GM19397 (cell line): ENCODE measurements around the gene RAD51C.
"Not testable (repeated sequence)": the region's sequence is repeated elsewhere in the genome, so short reads cannot be mapped to it uniquely, and the experiment has no call there.

ENCODE experiments used
- ATAC-seq: cut with Tn5 transposase; IDR thresholded peaks from one replicate; pipeline ENCODE4 v1.9.1; 2021; ENCODE audit warnings: mild to moderate bottlenecking, moderate library complexity; ENCODE audit not compliant: unreplicated experiment

RAD51C gene

DNA sequence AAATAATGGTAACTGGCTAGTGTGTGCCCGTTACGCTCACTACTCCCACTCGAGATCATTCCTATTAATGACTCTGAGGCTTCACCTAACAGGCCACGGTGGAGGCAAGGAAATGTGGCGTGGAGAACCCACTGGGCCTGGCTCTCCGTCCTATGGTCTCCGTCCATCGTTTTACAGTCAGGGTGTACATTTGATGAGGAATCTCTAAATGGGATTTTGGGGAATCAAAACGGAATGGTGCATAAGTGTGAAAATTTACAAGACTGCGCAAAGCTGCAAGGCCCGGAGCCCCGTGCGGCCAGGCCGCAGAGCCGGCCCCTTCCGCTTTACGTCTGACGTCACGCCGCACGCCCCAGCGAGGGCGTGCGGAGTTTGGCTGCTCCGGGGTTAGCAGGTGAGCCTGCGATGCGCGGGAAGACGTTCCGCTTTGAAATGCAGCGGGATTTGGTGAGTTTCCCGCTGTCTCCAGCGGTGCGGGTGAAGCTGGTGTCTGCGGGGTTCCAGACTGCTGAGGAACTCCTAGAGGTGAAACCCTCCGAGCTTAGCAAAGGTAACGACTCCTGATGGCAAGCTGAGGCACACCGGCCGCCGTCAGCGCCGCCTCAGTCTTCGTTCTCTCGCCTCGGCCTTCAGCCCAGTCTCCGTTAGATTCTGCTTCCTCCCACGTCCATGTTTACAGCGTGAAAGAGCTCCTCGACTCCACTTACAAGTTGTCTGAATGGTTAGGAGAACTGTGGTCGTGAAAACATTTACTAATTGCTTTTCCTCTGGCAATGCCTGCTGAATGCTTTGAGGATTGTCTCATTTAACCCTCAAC, at the start of gene RAD51C:
Gene RAD51C (plus strand): TSS at position 364 of the 817 bp plus-strand sequence. CDS start 42 bp downstream, at position 406.
- peak; percentile 98 for ATAC-seq

DNA sequence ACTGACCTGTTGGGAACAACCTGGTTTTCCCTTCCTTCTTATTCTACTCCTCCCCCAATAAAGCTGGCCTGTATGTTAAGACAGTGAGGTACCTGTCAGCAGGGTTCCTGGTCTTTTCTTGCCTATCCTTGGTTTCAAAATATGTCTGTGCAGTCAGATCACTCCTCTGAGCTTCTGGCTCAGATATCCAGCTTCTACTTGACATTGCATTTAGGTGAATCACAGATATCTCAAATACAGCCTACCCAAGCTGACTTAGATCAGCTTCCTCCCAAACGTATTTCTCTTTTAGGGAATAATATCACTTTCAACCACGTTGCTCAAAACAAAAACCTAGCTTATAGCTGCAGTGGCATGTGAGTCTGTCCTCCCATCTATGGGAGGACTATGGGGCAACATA, 49.3 kb upstream of the RAD51C start:
- ATAC-seq, result no peak

DNA sequence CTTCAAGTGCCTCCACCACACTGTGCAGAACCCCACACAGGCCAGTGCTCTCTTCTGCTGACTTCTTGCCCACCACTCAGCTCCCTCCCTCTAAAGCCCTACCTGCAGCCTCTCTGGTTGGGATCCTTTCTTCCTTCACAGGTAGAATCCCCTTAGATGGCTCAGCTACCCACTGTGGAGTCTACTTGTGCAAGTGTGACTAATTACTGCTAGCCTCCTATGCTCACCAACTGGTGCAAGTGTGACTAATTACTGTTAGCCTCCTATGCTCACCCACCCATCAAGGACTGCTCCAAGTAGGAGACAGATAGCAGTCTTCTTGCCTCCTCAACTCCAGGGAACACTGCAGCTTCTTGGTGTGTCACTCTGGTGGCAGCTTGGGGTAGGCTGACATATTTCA, 44.2 kb upstream of the RAD51C start:
- no peak for ATAC-seq

DNA sequence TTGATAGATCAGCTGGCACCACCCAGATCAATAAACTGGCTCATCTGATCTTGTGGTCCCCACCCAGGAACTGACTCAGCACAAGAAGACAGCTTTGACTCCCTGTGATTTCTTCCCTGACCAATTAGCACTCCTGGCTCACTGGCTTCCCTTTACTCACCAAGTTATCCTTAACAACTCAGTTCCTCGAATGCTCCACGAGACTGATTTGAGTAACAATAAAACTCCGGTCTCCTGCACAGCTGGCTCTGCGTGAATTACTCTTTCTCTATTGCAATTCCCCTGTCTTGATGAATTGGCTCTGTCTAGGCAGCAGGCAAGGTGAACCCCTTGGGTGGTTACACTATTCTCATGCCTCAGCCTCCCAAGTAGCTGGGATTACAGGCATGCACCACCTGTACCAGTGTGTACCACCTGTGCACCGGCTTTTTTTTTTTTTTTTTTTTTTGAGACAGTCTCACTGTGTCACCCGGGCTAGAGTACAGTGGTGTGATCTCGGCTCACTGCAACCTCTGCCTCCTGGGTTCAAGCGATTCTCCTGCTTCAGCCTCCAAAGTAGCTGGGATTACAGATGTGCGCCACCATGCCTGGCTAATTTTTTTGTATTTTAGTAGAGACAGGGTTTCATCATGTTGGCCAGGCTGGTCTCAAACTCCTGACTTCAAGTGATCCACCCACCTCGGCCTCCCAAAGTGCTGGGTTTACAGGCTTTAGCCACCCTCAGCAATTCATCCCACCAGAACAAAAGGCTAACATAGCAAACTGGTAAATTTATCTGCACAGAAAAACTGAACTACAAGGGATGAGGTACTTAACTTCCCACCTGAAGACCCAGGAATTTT, 34.2 kb upstream of the RAD51C start:
- not testable (repeated sequence) for ATAC-seq

DNA sequence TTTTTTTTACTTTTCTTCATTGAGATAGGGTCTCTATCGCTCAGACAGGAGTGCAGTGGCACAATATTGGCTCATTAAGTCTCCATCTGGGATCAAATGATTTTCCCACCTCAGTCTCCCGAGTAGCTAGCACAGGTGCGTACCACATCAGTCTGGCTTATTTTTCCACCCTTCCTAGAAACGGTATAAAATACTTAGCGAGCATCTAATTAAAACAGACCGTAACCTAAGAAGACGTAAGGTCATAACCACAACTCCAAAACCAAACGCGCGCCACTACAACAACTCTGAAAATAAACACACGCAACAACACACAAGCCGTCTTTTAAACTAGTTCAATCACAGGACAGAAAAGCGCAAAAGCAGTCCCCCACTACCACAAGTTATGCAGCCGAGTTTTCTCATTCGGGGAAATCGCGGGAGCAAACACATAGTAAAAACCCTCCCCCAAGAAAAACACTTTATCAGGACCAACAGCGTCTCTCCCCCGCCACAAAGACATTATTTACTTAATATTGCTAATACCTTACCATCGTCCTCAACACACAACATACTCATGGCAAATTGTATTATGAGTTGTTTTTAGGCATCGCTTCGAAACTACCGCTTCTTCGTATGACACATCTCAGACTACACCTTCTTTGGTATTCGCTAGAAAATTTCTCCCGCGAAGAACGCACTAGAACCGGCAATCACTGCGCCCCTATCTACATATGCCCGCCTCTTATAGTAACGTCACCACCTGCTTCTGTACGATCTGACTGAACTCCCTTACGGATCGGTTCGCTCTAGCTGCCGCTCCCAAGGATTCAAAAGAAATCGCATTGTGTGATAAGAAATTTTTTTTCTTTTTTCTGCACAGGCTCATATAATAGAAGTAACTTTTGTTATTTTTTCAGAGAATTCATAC, 33.3 kb upstream of the RAD51C start:
- peak; percentile 66 for ATAC-seq

DNA sequence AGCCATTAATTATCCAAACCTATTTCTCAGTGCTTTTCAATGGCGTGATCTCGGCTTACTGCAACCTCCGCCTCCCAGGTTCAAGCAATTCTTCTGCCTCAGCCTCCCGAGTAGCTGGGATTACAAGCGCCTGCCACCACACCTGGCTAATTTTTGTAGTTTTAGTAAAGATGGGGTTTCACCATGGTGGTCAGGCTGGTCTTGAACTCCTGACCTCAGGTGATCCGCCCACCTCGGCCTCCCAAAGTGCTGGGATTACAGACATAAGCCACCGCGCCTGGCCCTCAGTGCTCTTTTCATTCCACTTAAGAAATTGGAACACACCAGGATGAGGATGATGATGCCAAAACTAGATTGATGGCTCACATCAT, 32.7 kb upstream of the RAD51C start:
- ATAC-seq, result not testable (repeated sequence)

DNA sequence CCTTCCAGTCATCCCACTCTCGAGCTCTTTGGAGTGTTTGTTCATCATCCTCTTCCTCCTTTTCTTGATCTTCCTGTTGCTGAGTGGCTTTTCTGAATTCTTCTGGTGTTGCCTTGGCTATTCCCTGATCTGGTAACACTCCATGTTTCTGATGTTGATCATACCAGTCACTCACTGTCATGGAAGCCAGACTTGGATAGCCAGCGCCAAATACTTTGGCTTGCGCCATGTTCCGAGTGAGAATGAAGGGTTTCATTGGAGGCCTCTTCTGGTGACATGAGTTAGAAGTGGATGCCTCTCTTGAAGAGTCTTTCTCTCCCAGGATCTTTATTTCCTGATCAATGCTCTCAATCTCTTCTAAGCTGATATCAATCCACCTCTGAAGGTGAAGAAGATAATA, 31.8 kb upstream of the RAD51C start:
- no peak for ATAC-seq

DNA sequence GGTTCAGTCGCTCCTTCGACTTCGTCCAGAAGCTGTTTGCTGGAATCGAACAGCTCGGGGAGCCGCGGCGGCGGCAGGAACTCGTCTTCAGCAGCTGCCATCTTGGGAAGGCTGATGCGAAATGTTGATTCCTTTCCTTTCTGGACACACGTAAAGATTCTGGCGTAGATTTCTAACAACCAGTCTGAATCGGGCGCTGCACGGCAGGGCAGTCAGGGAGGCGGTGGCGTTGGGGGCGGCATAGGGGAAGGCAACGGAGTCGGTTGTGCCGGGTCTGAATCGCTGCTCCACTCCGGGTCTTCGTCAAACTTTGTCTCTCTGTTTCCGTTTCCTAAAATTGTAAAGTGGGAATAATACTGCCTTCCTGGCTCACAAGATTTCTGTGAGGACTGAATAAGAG, 30.9 kb upstream of the RAD51C start:
- ATAC-seq, result no peak

DNA sequence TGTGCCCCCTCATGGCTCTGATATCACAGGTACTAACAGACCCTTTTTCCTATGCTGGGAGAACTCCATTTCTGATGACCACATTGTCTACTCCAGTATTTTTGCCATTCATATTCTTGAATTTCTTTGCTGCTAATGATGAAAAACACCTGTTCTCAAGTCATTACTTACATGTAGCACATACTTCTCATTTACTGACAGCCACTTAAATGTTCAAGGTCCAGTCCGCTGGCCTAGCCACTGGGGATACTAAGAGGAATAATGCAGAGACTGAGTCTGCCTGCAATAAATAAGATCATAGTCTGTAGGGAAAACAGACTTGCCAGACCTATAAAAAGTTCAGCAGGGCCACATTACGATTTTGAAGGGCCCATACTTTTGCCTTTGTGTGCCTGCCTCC, 28.1 kb upstream of the RAD51C start:
- no peak for ATAC-seq

DNA sequence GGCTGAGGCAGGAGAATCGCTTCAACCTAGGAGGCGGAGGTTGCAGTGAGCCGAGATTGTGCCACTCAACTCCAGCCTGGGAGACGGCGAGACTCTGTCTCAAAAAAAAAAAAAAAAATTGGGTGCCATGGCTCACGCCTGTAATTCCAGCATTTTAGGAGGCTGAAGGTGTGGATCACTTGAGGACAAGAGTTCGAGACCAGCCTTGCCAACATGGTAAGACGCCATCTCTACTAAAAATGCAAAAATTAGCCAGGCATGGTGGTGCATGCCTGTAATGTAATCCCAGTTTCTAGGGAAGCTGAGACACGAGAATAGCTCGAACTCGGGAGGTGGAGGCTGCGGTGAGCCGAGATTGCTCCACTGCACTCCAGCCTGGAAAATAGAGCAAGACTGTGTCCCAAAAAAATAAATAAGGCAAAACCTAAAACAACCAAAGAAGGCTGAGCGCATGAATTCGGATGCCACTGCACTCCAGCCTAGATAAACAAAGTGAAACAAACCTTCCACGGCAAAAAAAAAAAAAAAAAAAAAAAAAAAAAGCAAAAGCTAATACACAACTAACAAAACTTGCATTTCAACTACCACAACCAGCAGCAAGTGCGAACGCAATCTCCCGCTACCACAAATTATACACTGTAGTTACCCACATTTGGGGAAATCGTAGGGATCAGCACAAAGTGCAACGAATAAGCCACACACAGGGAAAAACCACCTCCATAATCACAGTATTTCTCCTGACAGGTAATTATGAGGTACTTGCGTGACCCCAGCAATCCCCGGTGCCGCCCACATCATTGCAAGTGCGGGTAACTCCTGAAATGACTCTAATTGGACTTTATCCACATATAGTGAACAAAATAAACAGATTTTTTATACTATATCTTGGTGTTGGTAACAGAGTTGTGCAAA, 26.2 kb upstream of the RAD51C start:
- ATAC-seq, result no peak

DNA sequence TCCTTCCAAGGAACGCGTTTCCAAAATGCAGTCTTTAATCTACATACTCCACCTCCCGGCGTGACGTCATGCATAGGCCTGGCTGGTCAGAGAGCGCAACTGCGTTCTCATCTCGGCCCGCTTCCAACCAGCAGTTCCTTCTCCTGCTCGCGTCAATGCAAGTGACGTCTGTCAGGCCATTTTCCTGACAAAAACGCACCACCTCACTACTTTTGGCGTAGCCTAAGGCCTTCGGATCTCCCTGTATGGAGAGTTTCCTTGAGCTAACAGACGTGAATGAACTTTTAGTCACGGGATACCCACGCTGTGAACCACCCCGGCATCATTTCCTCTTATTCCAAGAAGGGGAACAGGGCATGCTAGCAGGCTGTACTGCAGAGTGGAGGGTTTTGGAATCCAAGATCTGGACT, 25.5 kb upstream of the RAD51C start:
- no peak for ATAC-seq

DNA sequence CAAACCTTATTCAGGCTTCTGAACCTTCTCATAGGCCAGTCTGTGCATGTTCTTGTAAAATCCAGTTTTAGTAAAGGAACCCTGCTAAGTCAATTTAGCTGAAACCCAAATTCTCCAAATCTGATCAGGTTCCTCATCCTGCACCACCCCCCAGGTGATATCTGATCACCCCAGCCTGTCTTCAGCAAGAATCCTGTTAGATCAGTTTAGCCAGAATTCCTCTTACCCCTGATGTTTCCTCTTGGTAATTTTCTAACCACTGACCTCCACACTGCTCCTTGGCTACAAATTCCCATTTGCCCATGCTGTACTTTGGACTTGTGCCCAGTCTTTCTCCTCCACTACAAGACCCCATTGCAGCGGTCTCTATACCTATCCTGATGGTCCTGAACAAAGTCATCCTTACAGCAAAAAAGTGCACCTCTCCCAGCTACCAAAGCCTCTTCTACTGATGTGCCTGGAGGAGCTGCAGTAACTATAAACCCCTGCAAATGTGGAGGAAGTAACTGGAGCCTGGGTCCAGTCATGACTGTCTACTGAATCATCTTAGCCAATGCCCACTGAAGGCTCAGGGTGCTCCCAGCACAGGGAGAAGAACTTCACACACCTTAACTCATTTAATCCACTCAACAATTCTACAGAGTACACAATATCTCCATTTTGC, 24.3 kb upstream of the RAD51C start:
- ATAC-seq, result no peak

DNA sequence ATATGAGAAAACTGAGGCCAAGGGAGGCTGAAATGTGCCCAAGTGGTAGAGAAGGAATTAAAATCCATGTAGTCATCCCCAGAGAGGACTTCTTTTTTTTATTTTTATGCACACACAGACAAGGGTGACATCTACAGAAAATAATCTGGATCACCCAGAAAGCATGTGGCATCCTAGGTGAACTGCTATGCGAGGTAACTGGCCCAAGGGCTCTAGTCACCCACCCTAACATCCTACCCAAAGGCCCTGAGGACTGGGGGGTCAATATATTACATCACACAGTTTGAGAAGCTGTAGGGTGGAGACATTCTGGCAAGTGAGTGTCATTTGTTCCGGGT, 23.8 kb upstream of the RAD51C start:
- ATAC-seq, result no peak

DNA sequence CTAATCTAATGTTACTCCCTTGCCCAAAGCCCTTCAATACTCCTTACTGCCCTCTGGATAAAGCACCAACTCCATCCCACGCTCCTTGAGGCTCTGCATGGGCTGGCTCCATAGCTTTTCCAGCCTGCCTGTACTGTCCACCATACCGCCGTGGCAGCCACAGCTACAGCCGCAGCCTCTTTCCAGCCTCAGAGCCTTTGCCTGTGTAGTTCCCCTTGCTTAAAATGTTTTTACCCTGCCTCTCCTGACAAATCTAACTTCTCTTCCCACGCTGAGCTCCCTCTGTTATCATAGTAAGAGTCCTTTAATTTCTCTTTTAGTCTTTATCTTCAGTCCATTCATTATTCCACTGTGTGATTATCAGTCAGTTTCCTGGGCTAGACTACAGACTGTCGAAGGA, 22.5 kb upstream of the RAD51C start:
- no peak for ATAC-seq

DNA sequence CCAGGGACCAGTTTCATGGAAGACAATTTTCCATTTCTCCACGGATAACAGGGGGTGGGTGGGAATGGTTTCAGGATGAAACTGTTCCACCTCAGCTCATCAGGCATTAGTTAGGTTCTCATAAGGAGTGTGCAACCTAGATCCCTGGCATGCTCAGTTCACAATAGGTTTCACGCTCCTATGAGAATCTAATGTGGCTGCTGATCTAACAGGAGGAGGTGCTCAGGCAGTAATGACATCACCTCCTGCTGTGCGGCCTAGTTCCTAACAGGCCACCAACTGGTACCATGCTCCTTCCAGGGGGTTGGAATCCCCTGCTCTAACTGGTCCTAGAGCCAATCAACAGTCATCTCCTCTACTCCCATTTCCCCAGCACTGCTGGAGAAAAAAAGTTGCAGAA, 20.4 kb upstream of the RAD51C start:
- ATAC-seq, result no peak

DNA sequence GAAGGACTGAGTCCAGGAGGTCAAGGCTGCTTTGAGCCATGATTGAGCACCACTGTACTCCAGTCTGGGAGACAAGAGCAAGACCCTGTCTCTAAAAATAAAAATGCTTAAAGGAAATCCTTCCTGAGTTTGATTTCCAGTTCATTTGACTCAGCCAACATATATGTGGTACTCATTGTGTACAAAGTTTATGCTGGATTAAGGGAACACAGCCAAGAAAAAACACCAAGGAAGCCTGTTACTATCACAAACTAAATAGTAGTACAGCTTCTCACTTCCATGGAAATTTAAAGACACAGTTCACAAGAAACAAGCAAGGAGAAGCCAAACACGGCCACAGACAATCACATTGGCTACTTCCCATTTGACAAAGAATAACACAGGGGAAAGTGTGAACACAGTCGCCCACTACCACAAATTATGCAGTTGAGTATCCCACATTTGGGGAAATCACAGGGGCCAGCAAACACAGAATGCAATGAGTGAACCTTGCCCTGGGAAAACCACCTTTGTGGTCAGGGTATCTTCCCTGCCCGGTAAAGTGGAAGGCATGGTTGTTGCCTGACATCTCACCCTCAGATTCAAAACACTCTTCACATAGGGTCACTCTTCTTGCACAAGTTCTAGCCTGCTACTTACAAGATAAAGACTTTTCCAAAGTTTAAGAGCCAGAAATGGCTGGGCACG, 15.1 kb upstream of the RAD51C start:
- no peak for ATAC-seq

DNA sequence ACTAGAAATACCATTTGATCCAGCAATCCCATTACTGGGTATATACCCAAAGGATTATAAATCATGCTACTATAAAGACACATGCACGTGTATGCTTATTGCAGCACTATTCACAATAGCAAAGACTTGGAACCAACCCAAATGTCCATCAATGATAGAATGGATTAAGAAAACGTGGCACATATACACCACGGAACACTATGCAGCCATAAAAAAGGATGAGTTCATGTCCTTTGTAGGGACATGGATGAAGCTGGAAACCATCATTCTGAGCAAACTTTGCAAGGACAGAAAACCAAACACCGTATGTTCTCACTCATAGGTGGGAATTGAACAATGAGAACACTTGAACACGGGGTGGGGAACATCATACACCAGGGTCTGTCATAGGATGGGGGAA, 14.1 kb upstream of the RAD51C start:
- not testable (repeated sequence) for ATAC-seq

DNA sequence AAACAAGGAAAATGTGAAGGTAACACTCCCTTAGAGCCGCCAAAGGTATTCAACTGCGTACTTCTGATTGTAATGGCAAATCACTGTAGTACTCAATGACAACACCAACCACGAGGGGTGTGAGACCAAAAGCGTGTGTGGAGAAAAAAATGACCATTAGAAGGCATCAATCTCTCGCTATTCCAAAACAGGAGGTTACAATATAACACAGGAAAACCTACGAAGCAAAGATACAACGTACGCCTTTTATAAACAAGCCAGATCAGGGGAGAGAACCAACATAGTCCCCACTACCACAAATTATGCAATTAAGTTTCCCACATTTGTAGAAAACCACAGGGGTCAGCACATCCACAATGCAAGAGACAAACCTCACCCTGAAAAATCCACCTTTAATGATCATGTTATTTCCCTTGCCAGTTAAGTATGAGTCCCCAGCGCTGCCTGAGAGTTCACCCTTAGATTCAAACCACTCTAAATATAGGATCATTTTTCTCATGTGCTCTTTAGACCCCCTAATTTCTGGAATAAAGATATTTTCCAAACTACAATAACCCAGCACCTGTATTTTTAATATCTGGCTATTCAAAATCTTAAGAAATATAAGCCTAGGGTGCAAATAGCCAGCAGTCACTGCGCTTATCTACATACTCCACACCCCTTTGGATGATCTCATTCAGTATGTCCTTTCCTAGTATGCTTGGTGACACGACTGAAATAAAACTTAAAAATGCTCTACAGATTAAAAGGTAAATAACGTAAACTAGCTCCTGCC, 13.0 kb upstream of the RAD51C start:
- no peak for ATAC-seq
